Heart left ventricle (tissue), 13 donors: ENCODE data around the gene TMEFF2.

Experiments
- POLR2A ChIP-seq, 2 donors: fragments of 450-650 bp; IDR thresholded peaks; one replicate each; pipeline ENCODE4 v1.6.1; 2017; ENCODE audit warnings: antibody characterized with exemption in 2 of 2, mild to moderate bottlenecking in 2 of 2, moderate library complexity in 2 of 2
- TF ChIP-seq, protein P1 (sequence below), 12 donors: fragments of 200-600 bp; sonication (generic) in 4 of 12; IDR thresholded peaks; one replicate each; pipeline versions ENCODE4 v1.5.0 to v1.8.0; 2018 to 2022; ENCODE audit warnings: antibody characterized with exemption in 12 of 12, mild to moderate bottlenecking in 5 of 12
- donor health status: ischemic (EF 13 %, LVEDD 7.1; RV severe dilation, severe dysfunction).
- donor health status: DM: no; HTN: yes; CAD: no.
- donor health status: DM: no; HTN: no; CAD: no.
- donor health status: ischemic (EF 25% LVEDD 6.9; RV normal size, moderate dysfunction).
- donor health status: ischemic (EF 25% LVEDD 5.7; RV mildly dilated, moderate dysfunction).
- donor health status: ischemic (EF 35%, LVEDD 5.7; RV mildly dilated, moderate dysfunction).
- donor health status: nonischemic (EF 11% LVEDD 7.7; RV severe dilation, severe dysfunction).
- donor health status: DM: yes; HTN: yes; CAD: no.
- donor health status: PGD.
- donor health status: ischemic (EF 29% LVEDD 5.4; RV normal size, mild dysfunction).
- donor health status: nonischemic (EF 23%, LVEDD 6.1; RV moderate dilation, normal function).

- TF ChIP-seq, protein P1, sequence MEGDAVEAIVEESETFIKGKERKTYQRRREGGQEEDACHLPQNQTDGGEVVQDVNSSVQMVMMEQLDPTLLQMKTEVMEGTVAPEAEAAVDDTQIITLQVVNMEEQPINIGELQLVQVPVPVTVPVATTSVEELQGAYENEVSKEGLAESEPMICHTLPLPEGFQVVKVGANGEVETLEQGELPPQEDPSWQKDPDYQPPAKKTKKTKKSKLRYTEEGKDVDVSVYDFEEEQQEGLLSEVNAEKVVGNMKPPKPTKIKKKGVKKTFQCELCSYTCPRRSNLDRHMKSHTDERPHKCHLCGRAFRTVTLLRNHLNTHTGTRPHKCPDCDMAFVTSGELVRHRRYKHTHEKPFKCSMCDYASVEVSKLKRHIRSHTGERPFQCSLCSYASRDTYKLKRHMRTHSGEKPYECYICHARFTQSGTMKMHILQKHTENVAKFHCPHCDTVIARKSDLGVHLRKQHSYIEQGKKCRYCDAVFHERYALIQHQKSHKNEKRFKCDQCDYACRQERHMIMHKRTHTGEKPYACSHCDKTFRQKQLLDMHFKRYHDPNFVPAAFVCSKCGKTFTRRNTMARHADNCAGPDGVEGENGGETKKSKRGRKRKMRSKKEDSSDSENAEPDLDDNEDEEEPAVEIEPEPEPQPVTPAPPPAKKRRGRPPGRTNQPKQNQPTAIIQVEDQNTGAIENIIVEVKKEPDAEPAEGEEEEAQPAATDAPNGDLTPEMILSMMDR (IDR thresholded peaks at IDR 0.05) = no peak
- no peak for TF ChIP-seq POLR2A (IDR thresholded peaks at IDR 0.05)
Observed at GRCh38 chr2:192148241-192148619, 46.5 kb downstream of the TMEFF2 start.
